Subcutaneous abdominal adipose tissue (tissue), 5 donors: ENCODE results near the gene POLR1A.

Experiments
- H3K27ac ChIP-seq: one replicate; pipeline ENCODE4 v1.7.0; 2013; ENCODE audit warnings: low read depth, mild to moderate bottlenecking, inconsistent platforms, low read length, moderate library complexity
- H3K27me3 ChIP-seq, 5 donors: one replicate each; pipeline ENCODE4 v1.7.0; 2013; ENCODE audit warnings: low read length in 5 of 5, inconsistent platforms in 1 of 5; ENCODE audit not compliant: control insufficient read depth in 5 of 5, insufficient read depth in 4 of 5
- H3K36me3 ChIP-seq, 5 donors: one replicate each; pipeline ENCODE4 v1.7.0; 2013; ENCODE audit warnings: low read length in 5 of 5; ENCODE audit not compliant: control insufficient read depth in 5 of 5, insufficient read depth in 5 of 5
- H3K4me1 ChIP-seq, 5 donors: one replicate each; pipeline ENCODE4 v1.7.0; 2013; ENCODE audit warnings: low read length in 5 of 5, mild to moderate bottlenecking in 3 of 5, moderate library complexity in 1 of 5; ENCODE audit not compliant: control insufficient read depth in 5 of 5, insufficient read depth in 5 of 5
- H3K4me3 ChIP-seq, 5 donors: one replicate each; pipeline ENCODE4 v1.7.0; 2013; ENCODE audit warnings: low read length in 5 of 5, low read depth in 1 of 5
- H3K9ac ChIP-seq, 5 donors: one replicate each; pipeline ENCODE4 v1.7.0; 2013; ENCODE audit warnings: low read length in 5 of 5, mild to moderate bottlenecking in 4 of 5, moderate library complexity in 3 of 5
- H3K9me3 ChIP-seq, 5 donors: one replicate each; pipeline ENCODE4 v1.7.0; 2013; ENCODE audit warnings: low read length in 5 of 5; ENCODE audit not compliant: control insufficient read depth in 5 of 5
- donor health status: healthy.
- donor health status: healthy.
- donor health status: healthy.
- donor health status: healthy.
- donor health status: healthy.

Gene POLR1A

GRCh38 chr2:86105252-86105968 is at the start of gene POLR1A:
Gene POLR1A (minus strand): TSS chr2:86105886. CDS start chr2:86105776, 110 bp downstream.
- Histone ChIP-seq H3K27ac (peak within 1 kb of the TSS; percentile 90), H3K4me3 (peak within 1 kb of the TSS; percentile 96 to 98 (median 96)), H3K27me3 (no peaks in the 10 kb centered on the region), H3K9ac (peak within 1 kb of the TSS; percentile 57 to 93 (median 86)), H3K9me3 (no peaks in the 10 kb centered on the region), H3K4me1 (peaks cover 7 to 37% (median 32%) of the 10 kb centered on the region in 5 donors), H3K36me3 (peaks cover 5 to 25% (median 12%) of the 10 kb centered on the region in 5 donors)

DNA sequence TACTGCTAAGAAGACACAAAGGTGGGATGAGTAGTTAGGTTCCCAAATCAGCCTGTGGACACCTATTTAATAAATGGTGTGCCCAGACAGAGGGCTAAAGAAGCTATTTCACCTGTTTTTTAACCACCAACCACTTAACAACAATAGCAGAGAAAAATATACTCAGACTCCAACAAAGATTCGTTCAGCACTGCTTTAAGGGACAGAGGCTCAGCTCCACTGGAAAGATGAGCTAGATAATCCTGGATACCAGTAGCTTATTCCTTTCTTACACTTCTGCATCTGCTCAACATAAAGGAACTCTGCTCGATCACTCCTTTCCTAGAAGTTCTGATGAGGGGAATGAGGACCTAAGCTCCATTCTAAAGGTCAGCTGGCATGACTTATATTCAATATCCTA is 44.8 kb upstream of the POLR1A start:
- H3K4me1 ChIP-seq = no peaks in the 10 kb centered on the region
- H3K36me3 ChIP-seq = peaks cover 52 to 74% (median 70%) of the 10 kb centered on the region in 5 donors
- H3K27me3 ChIP-seq = no peaks in the 10 kb centered on the region
- no peaks in the 10 kb centered on the region for H3K9me3 ChIP-seq
- H3K4me3 ChIP-seq = no peak overlapping the region
- no peak overlapping the region for H3K9ac ChIP-seq
- no peak overlapping the region for H3K27ac ChIP-seq

DNA sequence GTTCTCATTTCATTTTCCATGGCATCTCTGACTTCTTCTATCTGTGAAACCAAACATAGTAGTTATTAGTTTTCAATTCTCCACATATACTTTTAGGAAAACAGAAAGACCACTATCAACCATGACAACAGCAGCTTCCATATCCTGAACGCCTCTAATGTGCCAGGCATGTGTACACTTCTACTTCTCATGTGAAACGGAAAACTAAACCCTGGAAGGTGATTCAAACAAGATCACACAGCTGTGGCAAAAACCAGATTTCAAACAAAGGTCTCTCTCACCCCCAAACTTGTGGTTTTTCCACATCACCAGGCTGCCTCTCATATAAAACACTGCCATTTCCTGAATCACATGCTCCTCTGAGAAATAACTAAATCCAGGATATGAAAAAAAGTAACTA is 42.1 kb upstream of the POLR1A start:
- Histone ChIP-seq H3K27ac (no peak overlapping the region), H3K9ac (no peak overlapping the region), H3K27me3 (no peaks in the 10 kb centered on the region), H3K9me3 (no peaks in the 10 kb centered on the region), H3K36me3 (peaks cover 55 to 87% (median 79%) of the 10 kb centered on the region in 5 donors), H3K4me3 (no peak overlapping the region), H3K4me1 (no peaks in the 10 kb centered on the region)

DNA sequence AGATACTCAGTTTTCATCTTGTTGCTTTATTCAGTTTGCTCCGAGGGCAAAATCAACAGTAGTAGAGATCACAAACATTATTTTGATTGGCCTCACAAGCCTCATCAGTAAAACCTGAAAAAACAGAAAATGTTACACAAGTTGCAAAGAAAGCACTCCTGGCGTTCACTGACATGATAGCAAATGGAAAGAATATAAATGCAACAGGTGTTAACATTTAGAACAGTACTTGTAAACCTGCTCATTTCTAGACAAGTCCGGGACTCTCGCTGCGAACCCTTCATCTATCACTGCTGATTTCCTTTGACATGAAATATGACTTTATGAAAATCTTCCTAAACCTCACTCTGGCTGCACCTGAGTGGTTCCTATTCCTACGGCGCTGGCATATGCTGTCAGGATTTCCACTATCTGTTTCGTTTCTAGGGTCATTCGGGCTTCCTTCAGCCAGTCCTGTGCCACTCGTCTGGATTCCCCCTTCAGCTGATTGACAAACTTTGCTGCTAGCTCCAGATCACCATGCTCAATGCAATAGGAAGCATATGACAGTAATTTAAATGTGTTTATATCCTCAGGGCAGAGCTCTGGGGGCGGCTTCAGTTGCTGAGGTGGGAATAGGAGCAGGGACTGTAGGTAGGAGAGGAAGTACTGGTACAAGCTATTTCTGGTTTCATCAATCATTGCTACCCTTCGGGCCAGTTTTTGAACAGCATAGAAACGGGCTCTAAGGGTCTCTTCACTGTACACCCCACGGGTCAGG is 38.4 kb upstream of the POLR1A start:
- peaks cover 45 to 88% (median 82%) of the 10 kb centered on the region in 5 donors for H3K36me3 ChIP-seq

DNA sequence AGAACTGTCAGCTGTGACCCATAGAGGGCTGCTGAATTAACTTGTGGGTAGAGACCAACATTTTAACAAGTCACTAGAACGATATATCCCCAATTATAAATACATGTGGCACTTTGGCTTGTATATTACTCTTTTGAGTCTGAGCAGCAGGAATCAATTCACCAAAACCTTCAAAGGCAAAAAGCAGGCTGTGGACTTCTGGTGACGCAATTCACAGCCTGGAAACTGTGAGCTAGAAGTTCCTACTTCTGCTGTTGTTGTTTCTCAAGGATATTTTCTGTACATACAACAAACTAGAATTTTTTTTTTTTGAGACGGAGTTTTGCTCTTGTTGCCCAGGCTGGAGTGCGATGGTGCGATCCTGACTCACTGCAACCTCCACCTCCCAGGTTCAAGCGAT is 37.6 kb upstream of the POLR1A start:
- Histone ChIP-seq H3K4me1 (peaks cover 0 to 6% (median 0%) of the 10 kb centered on the region in 5 donors), H3K27me3 (no peaks in the 10 kb centered on the region), H3K36me3 (peaks cover 46 to 88% (median 82%) of the 10 kb centered on the region in 5 donors), H3K4me3 (no peak overlapping the region), H3K9me3 (no peaks in the 10 kb centered on the region), H3K27ac (no peak overlapping the region), H3K9ac (peak overlapping the region in 1 of 5 donors; percentile 7)

More for the DNA sequence above, 38.4 kb upstream of the POLR1A start:
- Histone ChIP-seq H3K9ac (no peak overlapping the region), H3K27ac (no peak overlapping the region), H3K27me3 (no peaks in the 10 kb centered on the region), H3K4me3 (no peak overlapping the region), H3K9me3 (no peaks in the 10 kb centered on the region), H3K4me1 (peaks cover 0 to 6% (median 0%) of the 10 kb centered on the region in 5 donors)

DNA sequence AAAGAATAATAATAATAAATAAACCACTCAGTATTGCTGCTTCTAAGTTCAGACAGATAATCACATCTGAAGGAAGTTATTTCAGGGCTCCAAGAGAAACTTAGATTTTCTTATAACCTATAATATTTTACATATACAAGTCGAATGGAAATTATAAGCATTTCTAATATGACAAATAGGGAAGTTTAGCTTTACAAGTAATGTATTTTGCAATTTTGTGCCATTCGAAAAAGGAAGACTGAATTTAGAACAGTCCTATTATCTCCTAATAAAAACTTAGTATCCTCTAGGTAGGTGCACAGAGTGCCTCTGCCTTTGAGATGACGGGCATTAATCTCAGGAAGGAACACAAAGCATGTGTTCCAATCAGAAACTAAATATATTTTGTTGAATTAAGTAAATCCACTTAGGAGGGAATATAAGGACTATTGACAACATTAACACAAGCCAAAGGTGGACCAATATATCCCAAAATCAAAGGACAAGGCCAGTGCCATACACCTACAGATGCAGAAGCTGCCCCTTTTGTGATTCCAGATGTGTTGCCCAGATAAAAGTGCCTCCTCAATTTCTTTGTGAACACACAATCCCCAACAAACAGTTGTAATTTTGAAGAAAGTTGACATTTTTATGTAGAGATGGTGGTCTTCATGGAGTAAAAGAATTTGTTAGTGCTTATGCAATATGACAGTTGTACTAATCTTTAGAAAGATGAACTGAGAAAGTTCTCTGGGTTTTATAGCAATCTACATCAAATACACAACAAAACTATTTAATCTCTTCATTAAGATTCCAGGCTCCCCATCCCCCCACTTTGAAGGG is 37.0 kb upstream of the POLR1A start:
- no peak overlapping the region for H3K27ac ChIP-seq
- H3K27me3 ChIP-seq = no peaks in the 10 kb centered on the region
- peak overlapping the region in 1 of 5 donors; percentile 7 for H3K9ac ChIP-seq
- H3K4me1 ChIP-seq = peaks cover 0 to 6% (median 0%) of the 10 kb centered on the region in 5 donors
- no peaks in the 10 kb centered on the region for H3K9me3 ChIP-seq
- no peak overlapping the region for H3K4me3 ChIP-seq
- H3K36me3 ChIP-seq = peaks cover 46 to 88% (median 83%) of the 10 kb centered on the region in 5 donors

DNA sequence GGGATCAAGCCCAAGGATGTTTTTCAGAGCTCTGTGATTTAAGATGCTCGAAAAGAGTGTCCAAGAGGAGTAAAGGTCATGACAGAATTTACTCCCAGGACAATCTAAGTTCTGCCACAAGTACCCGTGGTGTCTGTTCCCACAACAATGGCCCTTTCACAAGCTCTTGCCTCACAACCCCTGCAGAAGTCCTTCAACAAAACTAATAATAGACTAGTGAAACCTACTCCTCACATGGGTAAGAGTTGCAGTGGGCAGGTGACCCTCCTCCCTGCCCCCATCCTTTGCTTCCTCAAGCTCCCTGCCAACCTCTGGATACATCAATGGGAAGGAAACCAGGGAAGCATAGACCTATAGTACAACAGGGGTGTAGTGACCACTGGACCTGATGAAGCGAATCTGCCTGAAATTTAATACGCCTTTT is 35.3 kb upstream of the POLR1A start:
- Histone ChIP-seq H3K27me3 (no peaks in the 10 kb centered on the region), H3K4me1 (peaks cover 0 to 6% (median 0%) of the 10 kb centered on the region in 5 donors), H3K36me3 (peaks cover 54 to 90% (median 83%) of the 10 kb centered on the region in 5 donors), H3K9me3 (no peaks in the 10 kb centered on the region), H3K27ac (no peak overlapping the region), H3K9ac (no peak overlapping the region), H3K4me3 (no peak overlapping the region)

GRCh38 chr2:86139981-86140380 is 34.3 kb upstream of the POLR1A start:
- Histone ChIP-seq H3K4me1 (peaks cover 0 to 6% (median 0%) of the 10 kb centered on the region in 5 donors), H3K27ac (no peak overlapping the region), H3K36me3 (peaks cover 59 to 90% (median 83%) of the 10 kb centered on the region in 5 donors), H3K9me3 (no peaks in the 10 kb centered on the region), H3K27me3 (no peaks in the 10 kb centered on the region), H3K4me3 (no peak overlapping the region), H3K9ac (no peak overlapping the region)

- H3K27me3 ChIP-seq = no peaks in the 10 kb centered on the region
- H3K36me3 ChIP-seq = peaks cover 64 to 90% (median 83%) of the 10 kb centered on the region in 5 donors
- H3K9me3 ChIP-seq = no peaks in the 10 kb centered on the region
- no peak overlapping the region for H3K9ac ChIP-seq
- H3K27ac ChIP-seq = no peak overlapping the region
- peaks cover 0 to 6% (median 0%) of the 10 kb centered on the region in 5 donors for H3K4me1 ChIP-seq
- no peak overlapping the region for H3K4me3 ChIP-seq
Measured at GRCh38 chr2:86138736-86139625, 33.3 kb upstream of the POLR1A start.
